A172 (cell line): ENCODE results near the gene KIF18B. TPM values are rescaled to one million over a fixed set of nuclear protein-coding genes. Genes with fewer than 3 reads are reported as not detected.

Source experiments
- DNase-seq: peaks from one replicate; pipeline ENCODE4 v3.0.0-alpha.2; 2015; ENCODE audit warnings: low spot score
- total RNA-seq: library from RNA; depleted of rRNA; stranded (reverse); fragments of >200 nt; shearing (Covaris generic); gene quantifications from 2 replicates; pipeline ENCODE4 v1.2.3, GENCODE V29; 2014; rRNA removed

The KIF18B gene
- total RNA-seq: 9.8 and 16.3 TPM in 2 replicates

DNA sequence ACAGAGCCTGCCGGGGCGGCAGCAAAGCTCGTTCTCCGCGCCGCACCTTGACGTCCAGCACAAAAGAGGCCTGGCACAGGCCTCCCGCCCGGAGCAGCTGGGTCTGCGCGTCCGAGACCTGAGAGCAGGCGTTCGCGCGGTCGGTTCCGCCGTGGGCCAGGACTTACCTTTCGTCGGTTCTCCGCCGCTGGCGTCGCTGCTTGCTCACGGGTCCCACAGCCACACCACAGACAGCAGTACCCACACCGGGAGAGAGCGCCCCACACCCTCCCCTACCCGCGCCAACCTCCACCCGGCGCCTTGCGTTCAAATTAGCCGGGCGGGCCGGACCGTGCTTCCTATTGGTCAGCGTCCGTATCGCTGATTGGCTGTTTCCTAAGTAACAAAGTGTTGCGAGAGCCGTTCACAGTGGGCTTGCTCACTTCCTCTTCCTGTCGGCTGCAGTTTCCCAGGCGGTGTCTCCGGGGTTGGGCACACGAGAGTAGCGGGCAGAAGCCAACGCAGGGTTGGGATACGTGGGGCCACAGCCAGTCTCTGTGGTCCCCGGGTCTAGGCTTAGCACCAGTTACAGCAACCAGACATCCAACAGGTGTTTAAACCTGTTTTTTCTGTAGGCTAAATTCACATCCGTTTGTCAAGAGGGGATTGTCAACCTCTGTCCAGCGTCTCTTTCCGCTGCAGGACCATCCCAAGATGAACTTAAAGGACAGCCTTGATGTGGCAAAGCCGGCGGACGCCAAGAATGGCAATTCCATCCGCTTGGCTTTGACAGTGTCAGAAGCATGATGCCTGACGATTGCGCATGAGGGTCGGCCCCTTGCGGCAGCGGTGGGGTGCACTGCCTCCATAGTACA, at the start of gene KIF18B:
KIF18B (minus strand) TSS at position 313 of the 854 bp plus-strand sequence. CDS start 11,429 bp downstream, outside the sequence.
- peak; percentile 99 for DNase-seq

GRCh38 chr17:44996304-44996703, 48.7 kb upstream of the KIF18B start:
- no peak for DNase-seq

DNA sequence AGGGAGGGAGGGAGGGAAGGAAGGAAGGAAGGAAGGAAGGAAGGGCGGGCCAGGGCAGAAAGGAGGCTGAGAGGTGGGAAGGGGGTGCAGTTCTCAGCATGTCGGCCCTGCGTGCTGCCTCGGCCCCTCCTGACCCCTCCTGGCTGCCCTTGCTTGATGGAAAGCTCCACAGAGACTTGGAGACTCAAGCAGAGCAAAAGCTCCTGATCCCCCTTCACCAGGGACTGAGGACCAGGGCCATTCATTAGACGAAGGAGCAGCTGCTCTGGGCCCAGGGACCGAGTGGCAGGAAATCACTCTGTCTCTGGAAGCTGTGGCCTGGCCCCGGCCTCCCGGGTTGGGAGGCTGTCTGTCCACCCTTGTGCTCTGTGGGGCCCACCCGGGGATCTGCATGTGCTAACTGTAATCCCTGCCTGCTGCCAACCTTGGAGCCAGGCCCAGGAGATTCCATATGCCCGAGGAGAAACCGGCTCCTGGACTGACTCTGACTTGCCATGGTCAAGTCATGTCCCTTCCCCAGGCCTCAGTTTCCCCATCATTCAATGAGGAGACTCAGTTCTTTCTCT, 47.9 kb upstream of the KIF18B start:
- DNase-seq: no peak

- DNase-seq: no peak
These were observed 44.8 kb upstream of the KIF18B start for GRCh38 chr17:44992242-44992939.

- DNase-seq: no peak
These were observed 43.4 kb upstream of the KIF18B start for GRCh38 chr17:44990994-44991393.

GRCh38 chr17:44989552-44990138, 42.1 kb upstream of the KIF18B start:
- no peak for DNase-seq

DNA sequence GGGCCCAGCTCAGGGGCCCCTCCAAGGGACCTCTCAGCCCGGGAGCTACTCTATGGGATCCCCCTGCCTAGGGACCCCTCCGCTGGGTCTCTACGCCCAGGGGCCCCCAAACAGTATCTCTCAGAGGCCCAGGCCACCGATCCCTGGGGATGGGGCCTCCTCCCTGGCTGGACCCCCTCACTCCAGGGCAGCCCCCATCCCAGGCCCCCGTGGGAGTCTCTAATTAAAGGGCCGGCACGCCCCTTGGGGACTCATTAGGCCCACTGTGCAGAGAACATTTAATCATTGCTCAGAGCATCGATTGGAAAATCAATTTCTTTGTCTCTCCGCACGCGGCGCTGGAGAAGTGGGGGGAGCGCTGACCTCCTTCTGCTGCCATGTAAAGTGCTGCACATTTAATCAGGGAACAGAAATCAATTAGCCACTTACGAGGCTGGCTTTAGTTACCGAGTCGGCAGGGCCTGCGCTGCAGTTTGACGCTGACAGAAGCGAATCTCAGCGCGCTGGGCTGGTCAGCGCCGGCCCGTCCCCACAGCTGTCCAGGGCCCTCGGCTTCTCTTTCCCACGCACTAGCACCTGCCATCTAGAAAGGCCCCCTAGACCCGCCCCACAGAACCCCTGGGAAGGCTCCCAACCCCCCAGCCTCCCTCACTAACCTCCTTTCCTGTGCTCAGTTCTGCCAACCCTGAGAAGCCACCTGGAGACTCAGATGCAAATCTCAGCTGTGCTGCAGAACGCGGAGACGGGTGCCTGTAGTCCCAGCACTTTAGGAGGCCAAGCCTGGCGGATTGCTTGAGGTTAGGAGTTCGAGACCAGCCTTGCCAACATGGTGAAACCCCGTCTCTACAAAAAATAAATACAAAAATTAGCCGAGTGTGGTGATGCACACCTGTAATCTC, 40.7 kb upstream of the KIF18B start:
- no peak for DNase-seq

DNA sequence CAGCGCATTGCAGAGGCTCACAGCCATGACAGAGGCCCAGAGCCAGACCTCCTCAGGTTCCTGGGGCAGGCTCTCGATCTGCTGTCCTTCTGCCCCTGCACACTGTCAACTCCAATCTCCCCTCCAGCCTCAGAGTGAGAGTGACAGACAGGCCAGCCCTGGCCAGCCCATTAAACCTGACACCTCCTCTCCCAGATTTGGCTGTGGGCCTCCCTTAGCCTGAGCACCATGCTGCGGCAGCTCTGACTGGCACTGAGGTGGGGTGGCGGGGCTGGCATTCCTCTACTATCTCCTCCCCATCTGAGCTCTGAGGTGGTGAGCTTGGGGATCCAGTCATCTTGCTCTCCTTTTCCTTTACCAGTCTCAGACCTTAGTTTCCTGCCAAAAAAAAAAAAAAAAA, 36.0 kb upstream of the KIF18B start:
- no peak for DNase-seq

DNA sequence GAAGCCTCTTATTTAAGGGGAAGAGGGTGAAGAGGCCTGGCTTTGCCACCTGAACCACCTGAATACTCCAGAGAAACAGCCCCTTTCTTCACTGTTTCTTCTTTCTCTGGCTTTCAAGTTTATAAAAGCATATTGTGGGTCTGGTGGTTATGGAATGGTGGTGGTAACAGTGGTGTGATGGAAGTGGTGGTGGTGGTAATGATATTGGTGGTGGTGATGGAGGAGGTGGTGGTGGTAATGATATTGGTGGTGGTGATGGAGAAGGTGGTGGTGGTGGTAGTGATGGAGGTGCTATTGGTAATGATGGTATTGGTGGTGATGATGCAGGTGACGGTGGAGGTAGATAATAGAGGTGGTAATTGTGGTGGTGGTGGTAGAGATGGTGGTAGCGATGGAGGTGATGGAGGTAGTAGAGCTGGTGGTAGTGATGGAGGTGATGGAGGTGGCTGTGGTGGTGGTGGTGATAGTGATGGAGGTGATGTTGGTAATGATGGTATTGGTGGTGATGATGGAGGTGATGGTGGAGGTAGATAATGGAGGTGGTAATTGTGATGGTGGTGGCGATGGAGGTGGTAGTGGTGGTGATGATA, 34.6 kb upstream of the KIF18B start:
- no peak for DNase-seq

- DNase-seq: peak; percentile 80
These were observed 33.8 kb upstream of the KIF18B start for GRCh38 chr17:44981221-44981968.

GRCh38 chr17:44979426-44979995, 31.9 kb upstream of the KIF18B start:
- DNase-seq: no peak

- DNase-seq: no peak
These were observed 31.2 kb upstream of the KIF18B start for GRCh38 chr17:44978807-44979206.

DNA sequence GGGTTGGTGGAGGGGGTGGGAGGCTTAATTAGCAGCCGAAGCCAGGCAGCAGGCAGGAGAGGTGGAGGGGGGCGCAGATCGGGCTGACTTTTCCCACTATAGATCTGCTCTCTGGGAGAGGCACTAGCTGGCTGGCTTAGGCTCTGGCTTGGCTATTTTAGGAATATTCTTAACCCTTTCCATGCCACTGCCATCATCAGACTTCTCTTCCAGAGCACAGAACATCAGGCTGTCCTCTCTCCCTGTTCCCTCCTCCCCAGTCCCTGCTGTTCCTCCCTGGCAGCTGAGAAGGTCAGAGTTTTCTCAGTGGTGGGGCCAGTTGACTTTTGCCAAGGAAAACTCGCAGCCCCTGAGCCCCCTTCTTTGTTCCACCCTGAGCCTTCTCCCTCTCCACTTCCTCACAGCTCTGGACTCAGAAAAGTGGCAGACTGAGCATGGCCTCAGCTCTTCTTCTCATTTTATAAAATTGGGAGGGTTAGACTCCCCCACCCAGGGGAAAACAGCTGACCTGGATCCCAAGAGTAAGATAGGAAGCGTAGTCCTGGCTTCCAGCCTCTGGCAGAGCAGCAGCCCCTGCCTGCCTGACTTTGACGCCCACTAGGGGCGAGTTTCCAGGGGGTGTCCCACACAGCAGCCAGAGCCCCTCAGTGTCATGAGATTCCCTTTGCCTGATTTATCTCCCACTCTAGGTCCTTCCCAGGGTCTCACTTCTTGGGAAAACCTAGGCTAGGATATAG, 30.4 kb upstream of the KIF18B start:
- no peak for DNase-seq

DNA sequence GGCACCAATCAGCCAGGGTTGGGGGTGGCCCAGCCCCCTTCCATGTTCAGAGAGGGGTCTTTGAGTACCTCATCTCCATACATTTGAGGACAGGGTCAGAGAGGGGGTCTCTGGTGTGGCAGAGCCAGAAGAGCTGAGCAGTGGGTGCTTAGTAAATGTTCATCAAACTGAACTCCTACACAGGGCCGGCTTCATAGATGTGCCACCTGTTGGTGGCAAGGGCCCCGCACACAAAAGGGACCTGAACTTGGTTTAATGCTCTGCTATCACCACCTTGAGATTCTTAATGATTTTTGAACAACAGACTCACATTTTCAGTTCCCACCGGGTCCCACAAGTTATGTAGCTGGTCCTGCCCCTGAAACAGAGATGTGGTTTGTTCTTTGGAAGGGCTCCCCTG, 29.5 kb upstream of the KIF18B start:
- no peak for DNase-seq

GRCh38 chr17:44976206-44976605, 28.6 kb upstream of the KIF18B start:
- DNase-seq: no peak

GRCh38 chr17:44972953-44973352, 25.4 kb upstream of the KIF18B start:
- DNase-seq: peak; percentile 95

- peak; percentile 70 for DNase-seq
These were observed 24.4 kb upstream of the KIF18B start for GRCh38 chr17:44971776-44972483.

- DNase-seq: peak; percentile 19
These were observed 22.7 kb upstream of the KIF18B start for GRCh38 chr17:44970136-44970741.
